Osteocyte (in vitro differentiated cells): Measurements from ENCODE around the gene CPLX1. TPM values are rescaled to one million over a fixed set of nuclear protein-coding genes. Genes with fewer than 3 reads are reported as not detected.

Experiments
- DNase-seq: peaks from one replicate; pipeline ENCODE4 v3.0.0; 2021; ENCODE audit warnings: mixed read lengths; ENCODE audit not compliant: unreplicated experiment; ENCODE audit errors: extremely low spot score
- H3K27ac Mint-ChIP-seq: one replicate; pipeline ENCODE4 v1.8.0; 2021; ENCODE audit warnings: mild to moderate bottlenecking, mixed read lengths; ENCODE audit not compliant: unreplicated experiment
- H3K27me3 Mint-ChIP-seq: one replicate; pipeline ENCODE4 v1.8.0; 2021; ENCODE audit warnings: mixed read lengths; ENCODE audit not compliant: unreplicated experiment
- H3K36me3 Mint-ChIP-seq: one replicate; pipeline ENCODE4 v1.8.0; 2021; ENCODE audit warnings: mixed read lengths; ENCODE audit not compliant: unreplicated experiment
- H3K4me1 Mint-ChIP-seq: one replicate; pipeline ENCODE4 v1.8.0; 2021; ENCODE audit warnings: mixed read lengths; ENCODE audit not compliant: unreplicated experiment
- H3K4me3 Mint-ChIP-seq: one replicate; pipeline ENCODE4 v1.8.0; 2021; ENCODE audit warnings: mild to moderate bottlenecking, moderate library complexity, mixed read lengths; ENCODE audit not compliant: unreplicated experiment
- H3K9me3 Mint-ChIP-seq: one replicate; pipeline ENCODE4 v1.8.0; 2021; ENCODE audit warnings: mixed read lengths; ENCODE audit not compliant: unreplicated experiment
- total RNA-seq: library from RNA; stranded (reverse); gene quantifications from 2 replicates; pipeline ENCODE4 v1.2.1, GENCODE V29; 2021
- TF ChIP-seq, protein P1 (sequence below): fragments of 200-600 bp; sonication (generic); IDR thresholded peaks from 2 replicates; pipeline ENCODE4 v1.5.0; 2021; ENCODE audit warnings: antibody characterized with exemption, mild to moderate bottlenecking, moderate library complexity

Gene CPLX1
- total RNA-seq, 1 donor from 2014 or later, result not detected

DNA sequence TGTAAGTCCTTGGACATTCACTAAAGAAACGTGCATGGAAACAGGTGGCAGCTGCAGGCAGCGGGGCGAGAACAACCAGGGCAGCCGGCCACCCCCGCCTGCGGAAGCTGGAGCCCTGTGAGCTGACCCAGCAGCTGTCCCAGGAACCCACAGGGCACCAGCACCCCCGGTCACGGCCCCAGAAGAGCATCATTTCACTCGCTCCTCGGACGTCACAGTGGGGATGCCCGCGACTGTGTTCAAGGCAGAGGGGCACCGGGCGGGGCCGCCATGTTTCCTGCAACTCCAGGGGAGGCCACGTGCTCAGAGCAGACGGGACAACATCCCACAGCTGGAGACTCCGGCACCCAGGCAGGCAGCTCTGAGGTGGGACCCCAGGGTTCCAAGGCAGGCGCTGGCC is 45.0 kb upstream of the CPLX1 start:
- no peak for DNase-seq
- H3K4me3 Mint-ChIP-seq, result no peak overlapping the region

DNA sequence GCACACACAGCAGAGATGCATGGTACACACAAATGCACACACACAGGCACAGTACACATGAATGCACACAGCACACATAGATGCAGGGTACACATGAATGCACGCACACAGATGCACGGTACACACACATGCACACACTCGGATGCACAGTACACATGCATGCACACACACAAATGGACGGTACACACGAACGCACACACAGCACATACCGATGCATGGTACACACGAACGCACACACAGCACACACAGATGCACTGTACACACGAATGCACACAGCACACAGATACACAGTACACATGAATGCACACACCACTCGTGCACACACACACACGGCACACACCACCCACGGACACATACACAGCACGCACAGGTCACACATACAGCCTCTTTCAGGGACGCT is 43.8 kb upstream of the CPLX1 start:
- TF ChIP-seq, protein P1, sequence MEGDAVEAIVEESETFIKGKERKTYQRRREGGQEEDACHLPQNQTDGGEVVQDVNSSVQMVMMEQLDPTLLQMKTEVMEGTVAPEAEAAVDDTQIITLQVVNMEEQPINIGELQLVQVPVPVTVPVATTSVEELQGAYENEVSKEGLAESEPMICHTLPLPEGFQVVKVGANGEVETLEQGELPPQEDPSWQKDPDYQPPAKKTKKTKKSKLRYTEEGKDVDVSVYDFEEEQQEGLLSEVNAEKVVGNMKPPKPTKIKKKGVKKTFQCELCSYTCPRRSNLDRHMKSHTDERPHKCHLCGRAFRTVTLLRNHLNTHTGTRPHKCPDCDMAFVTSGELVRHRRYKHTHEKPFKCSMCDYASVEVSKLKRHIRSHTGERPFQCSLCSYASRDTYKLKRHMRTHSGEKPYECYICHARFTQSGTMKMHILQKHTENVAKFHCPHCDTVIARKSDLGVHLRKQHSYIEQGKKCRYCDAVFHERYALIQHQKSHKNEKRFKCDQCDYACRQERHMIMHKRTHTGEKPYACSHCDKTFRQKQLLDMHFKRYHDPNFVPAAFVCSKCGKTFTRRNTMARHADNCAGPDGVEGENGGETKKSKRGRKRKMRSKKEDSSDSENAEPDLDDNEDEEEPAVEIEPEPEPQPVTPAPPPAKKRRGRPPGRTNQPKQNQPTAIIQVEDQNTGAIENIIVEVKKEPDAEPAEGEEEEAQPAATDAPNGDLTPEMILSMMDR, result no peak
- no peaks in the 10 kb centered on the region for H3K9me3 Mint-ChIP-seq
- DNase-seq, result no peak
- no peak overlapping the region for H3K27ac Mint-ChIP-seq
- H3K36me3 Mint-ChIP-seq, result peaks cover 32% of the 10 kb centered on the region
- no peaks in the 10 kb centered on the region for H3K4me1 Mint-ChIP-seq
- H3K4me3 Mint-ChIP-seq, result no peak overlapping the region
- no peaks in the 10 kb centered on the region for H3K27me3 Mint-ChIP-seq

More for the DNA sequence above, 45.0 kb upstream of the CPLX1 start:
- no peaks in the 10 kb centered on the region for H3K9me3 Mint-ChIP-seq
- TF ChIP-seq, protein P1, result no peak
- no peaks in the 10 kb centered on the region for H3K27me3 Mint-ChIP-seq
- H3K27ac Mint-ChIP-seq, result no peak overlapping the region
- H3K36me3 Mint-ChIP-seq, result peaks cover 33% of the 10 kb centered on the region
- H3K4me1 Mint-ChIP-seq, result no peaks in the 10 kb centered on the region

DNA sequence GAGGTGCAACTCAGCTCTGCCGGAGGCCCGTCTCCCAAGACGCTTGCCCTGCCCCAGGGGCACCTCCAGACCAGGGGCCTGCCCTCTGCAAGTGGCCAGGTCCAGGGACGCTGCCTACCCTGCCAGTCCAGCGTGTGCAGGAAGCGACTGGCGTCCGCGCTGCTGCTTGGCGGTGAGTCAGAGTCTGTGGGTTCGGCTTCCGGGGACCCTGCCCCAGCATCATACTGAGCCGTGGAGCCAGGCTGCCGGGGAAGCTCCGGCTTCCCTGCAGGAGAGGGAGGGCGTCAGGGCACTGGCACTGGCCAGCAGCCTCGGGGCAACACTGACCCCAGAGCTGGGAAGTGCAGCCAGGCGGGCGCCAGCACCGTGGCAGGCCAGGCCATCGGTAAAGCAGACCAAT is 42.5 kb upstream of the CPLX1 start:
- DNase-seq, result no peak
- Mint-ChIP-seq H3K27ac (no peak overlapping the region), H3K9me3 (no peaks in the 10 kb centered on the region), H3K4me1 (no peaks in the 10 kb centered on the region), H3K4me3 (no peak overlapping the region), H3K27me3 (no peaks in the 10 kb centered on the region), H3K36me3 (peaks cover 32% of the 10 kb centered on the region)
- TF ChIP-seq, protein P1, result no peak

DNA sequence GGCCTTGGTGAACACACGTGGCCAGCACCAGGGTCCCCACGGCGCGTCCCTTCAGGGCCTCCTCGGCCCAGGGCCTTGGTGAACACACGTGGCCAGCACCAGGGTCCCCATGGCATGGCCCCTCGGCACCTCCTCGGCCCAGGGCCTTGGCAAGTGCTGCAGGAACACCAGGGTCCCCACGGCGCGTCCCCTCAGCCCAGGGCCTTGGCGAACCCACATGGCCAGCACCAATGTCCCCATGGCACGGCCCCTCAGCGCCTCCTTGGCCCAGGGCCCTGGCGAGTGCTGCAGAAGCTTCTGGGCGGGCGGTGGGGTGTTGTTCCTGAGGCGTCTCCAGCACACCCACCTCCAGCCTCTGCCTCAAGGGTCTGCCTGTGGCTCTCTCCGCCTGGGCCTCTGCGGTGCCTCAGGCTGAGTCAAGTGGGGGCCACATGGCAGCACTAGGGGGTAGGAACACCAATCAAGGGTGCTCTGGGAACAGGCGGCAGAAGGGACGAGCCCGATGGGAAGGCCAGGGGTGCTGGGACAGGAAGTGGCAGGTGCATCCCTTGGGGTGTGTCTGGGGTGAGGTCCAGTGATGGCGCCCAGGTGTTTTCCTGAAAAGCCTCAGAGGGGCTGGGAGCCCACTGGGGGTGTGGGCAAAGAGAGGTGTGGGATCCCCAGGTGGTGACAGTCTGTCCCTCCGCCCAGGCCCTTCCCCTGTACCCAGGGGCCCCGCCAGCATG is 41.8 kb upstream of the CPLX1 start:
- TF ChIP-seq, protein P1, result no peak
- peaks cover 39% of the 10 kb centered on the region for H3K36me3 Mint-ChIP-seq
- H3K4me1 Mint-ChIP-seq, result no peaks in the 10 kb centered on the region
- DNase-seq, result no peak
- H3K9me3 Mint-ChIP-seq, result peaks cover 7% of the 10 kb centered on the region
- H3K4me3 Mint-ChIP-seq, result no peak overlapping the region
- H3K27ac Mint-ChIP-seq, result no peak overlapping the region
- H3K27me3 Mint-ChIP-seq, result no peaks in the 10 kb centered on the region

DNA sequence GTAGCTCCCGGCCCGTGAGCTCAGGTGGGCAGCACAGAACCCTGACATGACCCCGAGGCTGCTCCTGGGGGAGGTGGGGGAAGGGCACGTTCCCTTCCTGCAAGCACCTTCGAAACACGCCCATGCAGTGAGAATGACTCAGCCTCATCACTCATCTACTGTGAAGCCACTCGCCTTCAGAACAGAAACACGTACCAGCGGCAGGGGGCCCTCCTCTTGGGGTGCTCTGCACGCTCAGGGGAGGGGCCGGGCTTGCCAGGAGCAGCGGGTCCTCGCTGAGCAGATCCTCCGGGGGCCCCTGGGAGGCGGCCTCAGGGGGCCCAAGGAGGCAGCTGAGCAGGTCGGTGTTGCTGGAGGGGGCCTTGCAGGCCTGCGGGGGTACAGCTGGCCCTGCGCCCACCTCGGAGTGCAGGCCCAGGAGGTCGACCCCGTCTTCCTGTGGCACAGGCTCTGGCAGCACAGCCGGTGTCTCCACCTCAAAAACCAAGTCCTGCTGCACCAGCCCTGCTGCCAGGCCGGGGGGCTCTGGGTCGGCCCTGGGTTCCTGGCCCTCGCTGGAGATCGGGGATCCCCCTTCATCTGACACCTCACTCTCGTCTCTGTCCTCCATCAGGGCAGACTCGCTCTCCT is 40.9 kb upstream of the CPLX1 start:
- Mint-ChIP-seq H3K27me3 (no peaks in the 10 kb centered on the region), H3K4me1 (no peaks in the 10 kb centered on the region), H3K27ac (no peak overlapping the region), H3K9me3 (peaks cover 8% of the 10 kb centered on the region), H3K36me3 (peaks cover 45% of the 10 kb centered on the region), H3K4me3 (no peak overlapping the region)
- DNase-seq, result no peak
- TF ChIP-seq, protein P1, result no peak
